Prostate gland (tissue), 2 donors: ENCODE data around the gene OR4C11.

Source experiments
- CTCF ChIP-seq, 4 experiments: fragments of 200-600 bp in 2 of 4; fragments of 450-650 bp in 2 of 4; sonication (generic) in 2 of 4; IDR thresholded peaks; 1 replicate in 3 of 4; 2 replicates in 1 of 4; pipeline ENCODE4 v1.5.1; 2016 to 2019; ENCODE audit warnings: antibody characterized with exemption in 4 of 4, mild to moderate bottlenecking in 2 of 4, moderate library complexity in 2 of 4
- POLR2A ChIP-seq: fragments of 450-650 bp; IDR thresholded peaks from one replicate; pipeline ENCODE4 v1.6.1; 2016; ENCODE audit warnings: antibody characterized with exemption, mild to moderate bottlenecking
- POLR2AphosphoS5 ChIP-seq: sonication (generic); formaldehyde crosslinking; IDR thresholded peaks from one replicate; pipeline ENCODE4 v1.6.1; 2017; ENCODE audit warnings: antibody characterized with exemption

DNA sequence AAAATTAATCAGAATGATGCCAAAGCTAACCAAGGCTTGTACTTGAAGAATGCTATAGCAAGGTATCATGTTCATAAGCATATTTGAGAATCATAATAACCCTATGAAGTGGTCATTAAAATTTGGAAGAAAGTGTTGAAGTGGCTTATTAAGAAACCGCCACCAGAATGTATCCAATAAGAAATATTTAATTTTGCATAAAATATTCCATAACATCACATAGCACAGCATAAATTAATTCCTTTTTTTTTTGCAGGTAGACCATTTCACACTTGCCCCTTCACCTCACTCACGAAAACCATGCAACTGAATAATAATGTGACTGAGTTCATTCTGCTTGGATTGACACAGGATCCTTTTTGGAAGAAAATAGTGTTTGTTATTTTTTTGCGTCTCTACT is 35.6 kb downstream of the OR4C11 start, which contains the start of gene OR4C16:
- TF ChIP-seq CTCF (IDR thresholded peaks at IDR 0.05) (no peak), POLR2A (no peak), POLR2AphosphoS5 (no peak)
